Measurements from ENCODE around the gene MPLKIP.

- no peak for TF ChIP-seq CTCF (IDR thresholded peaks at IDR 0.05 in 2 of 3, conservative IDR thresholded peaks at IDR 0.05 in 1 of 3; ENCODE audit: borderline replicate concordance in 1 of 3, insufficient read depth in 1 of 3, low read depth in 2 of 3, low read length in 2 of 3)
- TF ChIP-seq MAX (IDR thresholded peaks at IDR 0.05), result no peak
- no peak for TF ChIP-seq JUND (IDR thresholded peaks at IDR 0.05)
- TF ChIP-seq POLR2A (IDR thresholded peaks at IDR 0.05; ENCODE audit: borderline replicate concordance, extremely low read depth, insufficient read depth, insufficient read length), result no peak
- no peak for TF ChIP-seq POLR2AphosphoS5 (IDR thresholded peaks at IDR 0.05; ENCODE audit: low read depth, low read length)
Measured at GRCh38 chr7:40097728-40098127, 36.7 kb downstream of the MPLKIP start.

Measured in HCT116 (cell line).